Hepatocyte (in vitro differentiated cells): ENCODE data around the gene HSP90B1. TPM values are rescaled to one million over a fixed set of nuclear protein-coding genes. Genes with fewer than 3 reads are reported as not detected.

Experiments used
- DNase-seq: peaks from one replicate; pipeline ENCODE4 v3.0.0-alpha.2; 2016; ENCODE audit warnings: low spot score
- H2AFZ ChIP-seq: fragments of 200-600 bp; sonication (generic); 2 replicates; pipeline ENCODE4 v1.6.0; 2016; ENCODE audit warnings: antibody characterized with exemption, mild to moderate bottlenecking
- H3K27ac ChIP-seq: fragments of 200-600 bp; sonication (generic); 2 replicates; pipeline ENCODE4 v1.5.1; 2016; ENCODE audit warnings: mild to moderate bottlenecking
- H3K27me3 ChIP-seq: fragments of 200-600 bp; sonication (generic); 2 replicates; pipeline ENCODE4 v1.6.1; 2016
- H3K36me3 ChIP-seq: fragments of 200-600 bp; sonication (generic); replicated peaks from 2 replicates; pipeline ENCODE4 v1.5.1; 2016; ENCODE audit warnings: low read depth; ENCODE audit not compliant: insufficient read depth
- H3K4me1 ChIP-seq: fragments of 200-600 bp; sonication (generic); 2 replicates; pipeline ENCODE4 v1.5.1; 2016; ENCODE audit warnings: mild to moderate bottlenecking, moderate library complexity; ENCODE audit not compliant: insufficient read depth
- H3K4me2 ChIP-seq: fragments of 200-600 bp; sonication (generic); 2 replicates; pipeline ENCODE4 v1.6.0; 2016
- H3K4me3 ChIP-seq: fragments of 200-600 bp; sonication (generic); 2 replicates; pipeline ENCODE4 v1.5.1; 2016; ENCODE audit warnings: mild to moderate bottlenecking
- H3K79me2 ChIP-seq: fragments of 200-600 bp; sonication (generic); 2 replicates; pipeline ENCODE4 v1.6.0; 2017; ENCODE audit warnings: mild to moderate bottlenecking
- H3K9me2 ChIP-seq: fragments of 200-600 bp; sonication (generic); replicated peaks from 2 replicates; pipeline ENCODE4 v1.6.0; 2017; ENCODE audit warnings: mild to moderate bottlenecking; ENCODE audit not compliant: insufficient read depth
- H3K9me3 ChIP-seq: fragments of 200-600 bp; sonication (generic); 2 replicates; pipeline ENCODE4 v1.5.1; 2016; ENCODE audit warnings: low read depth, mild to moderate bottlenecking
- H4K20me1 ChIP-seq: fragments of 200-600 bp; sonication (generic); 2 replicates; pipeline ENCODE4 v1.6.0; 2016; ENCODE audit warnings: mild to moderate bottlenecking; ENCODE audit not compliant: insufficient read depth, poor library complexity, severe bottlenecking
- EZH2 ChIP-seq: fragments of 200-600 bp; sonication (generic); IDR thresholded peaks from 2 replicates; pipeline ENCODE4 v1.6.1; 2016; ENCODE audit warnings: antibody characterized with exemption, mild to moderate bottlenecking, borderline replicate concordance
- EZH2phosphoT487 ChIP-seq: fragments of 200-600 bp; sonication (generic); IDR thresholded peaks from one replicate; pipeline ENCODE4 v1.6.1; 2018; ENCODE audit warnings: antibody characterized with exemption, mild to moderate bottlenecking, low read depth, moderate library complexity; ENCODE audit not compliant: unreplicated experiment, severe bottlenecking
- WGBS: methylation state at CpG from one replicate; pipeline ENCODE4 v1.1.6; 2016; ENCODE audit warnings: low lambda C conversion rate; ENCODE audit errors: missing lambda C conversion rate; 5-methylcytosine and 5-hydroxymethylcytosine counted together
- polyA plus RNA-seq: library from polyadenylated mRNA; unstranded; fragments of >200 nt; fragmentation: Nextera tagmentation; extraction: Ambion mirVana; gene quantifications from 2 replicates; pipeline ENCODE4 v1.2.1, GENCODE V29; 2016
- total RNA-seq: library from RNA; depleted of rRNA; stranded (reverse); fragments of >200 nt; gene quantifications from 2 replicates; pipeline ENCODE4 v1.2.3, GENCODE V29; 2014
- TF ChIP-seq, protein P1 (sequence below): fragments of 200-600 bp; sonication (generic); IDR thresholded peaks from 2 replicates; pipeline ENCODE4 v1.5.1; 2016; ENCODE audit warnings: antibody characterized with exemption, mild to moderate bottlenecking; ENCODE audit not compliant: poor library complexity

Gene HSP90B1
- total and polyA plus RNA-seq, 2 experiments from 2014 or later, result 1,289 to 1,309 TPM

- Histone ChIP-seq H3K36me3 (no peaks in the 10 kb centered on the region), H4K20me1 (no peaks in the 10 kb centered on the region), H3K4me2 (no peak overlapping the region), H3K4me1 (no peaks in the 10 kb centered on the region), H3K79me2 (no peaks in the 10 kb centered on the region), H3K4me3 (no peak overlapping the region), H3K9me2 (no peaks in the 10 kb centered on the region), H3K27me3 (no peaks in the 10 kb centered on the region), H3K27ac (no peak overlapping the region), H2AFZ (no peak overlapping the region), H3K9me3 (no peaks in the 10 kb centered on the region)
- no peak for DNase-seq
- 91% methylated on average over 3 of the region's 4 CpGs for WGBS
- TF ChIP-seq, protein P1, sequence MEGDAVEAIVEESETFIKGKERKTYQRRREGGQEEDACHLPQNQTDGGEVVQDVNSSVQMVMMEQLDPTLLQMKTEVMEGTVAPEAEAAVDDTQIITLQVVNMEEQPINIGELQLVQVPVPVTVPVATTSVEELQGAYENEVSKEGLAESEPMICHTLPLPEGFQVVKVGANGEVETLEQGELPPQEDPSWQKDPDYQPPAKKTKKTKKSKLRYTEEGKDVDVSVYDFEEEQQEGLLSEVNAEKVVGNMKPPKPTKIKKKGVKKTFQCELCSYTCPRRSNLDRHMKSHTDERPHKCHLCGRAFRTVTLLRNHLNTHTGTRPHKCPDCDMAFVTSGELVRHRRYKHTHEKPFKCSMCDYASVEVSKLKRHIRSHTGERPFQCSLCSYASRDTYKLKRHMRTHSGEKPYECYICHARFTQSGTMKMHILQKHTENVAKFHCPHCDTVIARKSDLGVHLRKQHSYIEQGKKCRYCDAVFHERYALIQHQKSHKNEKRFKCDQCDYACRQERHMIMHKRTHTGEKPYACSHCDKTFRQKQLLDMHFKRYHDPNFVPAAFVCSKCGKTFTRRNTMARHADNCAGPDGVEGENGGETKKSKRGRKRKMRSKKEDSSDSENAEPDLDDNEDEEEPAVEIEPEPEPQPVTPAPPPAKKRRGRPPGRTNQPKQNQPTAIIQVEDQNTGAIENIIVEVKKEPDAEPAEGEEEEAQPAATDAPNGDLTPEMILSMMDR, result no peak
- TF ChIP-seq EZH2, result no peak
- TF ChIP-seq EZH2phosphoT487, result no peak
Observed at GRCh38 chr12:103905730-103906349, 24.4 kb upstream of the HSP90B1 start.

DNA sequence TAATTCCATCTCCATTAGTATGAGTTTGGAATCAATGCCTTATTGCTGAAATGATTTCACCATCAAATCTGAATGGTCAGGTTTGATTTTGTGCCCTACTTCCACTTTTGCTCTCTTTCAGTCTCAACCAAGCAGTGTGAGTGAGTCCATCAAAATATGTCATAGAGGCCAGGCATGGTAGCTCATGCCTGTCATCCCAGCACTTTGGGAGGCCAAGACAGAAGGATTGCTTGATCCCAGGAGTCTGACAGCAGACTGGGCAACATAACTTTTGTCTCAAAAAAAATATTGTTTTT lies 22.0 kb upstream of the HSP90B1 start:
- H3K9me3 ChIP-seq, result no peaks in the 10 kb centered on the region
- H3K27me3 ChIP-seq, result no peaks in the 10 kb centered on the region
- no peak overlapping the region for H3K27ac ChIP-seq
- TF ChIP-seq, protein P1, result no peak
- TF ChIP-seq EZH2phosphoT487, result no peak
- TF ChIP-seq EZH2, result no peak
- no peak for DNase-seq
- H3K79me2 ChIP-seq, result no peaks in the 10 kb centered on the region
- no peak overlapping the region for H3K4me3 ChIP-seq
- H3K4me2 ChIP-seq, result no peak overlapping the region
- no peaks in the 10 kb centered on the region for H3K36me3 ChIP-seq
- no peak overlapping the region for H2AFZ ChIP-seq
- no peaks in the 10 kb centered on the region for H3K9me2 ChIP-seq
- no peaks in the 10 kb centered on the region for H4K20me1 ChIP-seq
- H3K4me1 ChIP-seq, result no peaks in the 10 kb centered on the region

- H3K9me2 ChIP-seq, result no peaks in the 10 kb centered on the region
- no peak for DNase-seq
- no peaks in the 10 kb centered on the region for H3K4me1 ChIP-seq
- H3K4me2 ChIP-seq, result no peak overlapping the region
- no peaks in the 10 kb centered on the region for H4K20me1 ChIP-seq
- TF ChIP-seq EZH2 (no peak), EZH2phosphoT487 (no peak)
- TF ChIP-seq, protein P1, result no peak
- H3K36me3 ChIP-seq, result no peaks in the 10 kb centered on the region
- no peaks in the 10 kb centered on the region for H3K79me2 ChIP-seq
- H2AFZ ChIP-seq, result no peak overlapping the region
- no peak overlapping the region for H3K4me3 ChIP-seq
- no peaks in the 10 kb centered on the region for H3K9me3 ChIP-seq
- whole genome bisulfite sequencing, result 29% methylated on average over 2 of the region's 2 CpGs
- H3K27me3 ChIP-seq, result no peaks in the 10 kb centered on the region
- no peak overlapping the region for H3K27ac ChIP-seq
Observed at GRCh38 chr12:103908877-103909276, 21.3 kb upstream of the HSP90B1 start.

DNA sequence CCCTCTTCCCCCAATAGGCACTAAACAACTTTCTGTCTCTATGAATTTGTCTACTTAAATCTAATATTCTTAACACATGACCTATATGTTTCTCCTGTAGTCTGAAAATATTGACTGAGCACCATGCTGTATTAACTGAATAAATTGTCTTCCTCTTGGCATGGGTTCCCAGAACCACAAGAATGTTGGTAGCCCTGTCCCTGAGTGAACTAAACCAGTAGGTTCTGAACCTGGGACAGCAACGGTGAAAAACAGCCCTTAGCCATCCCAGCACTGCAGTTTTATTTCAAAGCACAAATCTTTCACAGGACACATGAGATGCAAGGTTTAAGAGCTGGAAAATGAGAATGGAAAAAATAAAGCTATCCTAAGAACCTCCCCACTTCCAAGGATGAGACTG lies 20.4 kb upstream of the HSP90B1 start:
- H4K20me1 ChIP-seq, result no peaks in the 10 kb centered on the region
- no peak overlapping the region for H2AFZ ChIP-seq
- no peaks in the 10 kb centered on the region for H3K36me3 ChIP-seq
- WGBS, result 71% methylated on average over 1 of the region's 1 CpG
- H3K9me3 ChIP-seq, result no peaks in the 10 kb centered on the region
- no peaks in the 10 kb centered on the region for H3K9me2 ChIP-seq
- H3K27ac ChIP-seq, result no peak overlapping the region
- no peak for TF ChIP-seq EZH2phosphoT487
- TF ChIP-seq, protein P1, result no peak
- no peak for TF ChIP-seq EZH2
- DNase-seq, result no peak
- no peak overlapping the region for H3K4me2 ChIP-seq
- no peaks in the 10 kb centered on the region for H3K27me3 ChIP-seq
- no peaks in the 10 kb centered on the region for H3K4me1 ChIP-seq
- H3K4me3 ChIP-seq, result no peak overlapping the region
- H3K79me2 ChIP-seq, result no peaks in the 10 kb centered on the region
